A549 treated with CpdA at 1 μM for 4 hours (cell line): ENCODE measurements around the gene SLC45A1. TPM values are rescaled to one million over a fixed set of nuclear protein-coding genes. Genes with fewer than 3 reads are reported as not detected.

Experiments used
- total RNA-seq: library from RNA; stranded (reverse); fragments of 200-300 nt; extraction: Qiagen RNA extraction; gene quantifications from 5 replicates; pipeline ENCODE4 v1.2.3, GENCODE V29; 2022; ENCODE audit warnings: low read depth

The SLC45A1 gene
- 2.1 to 3.5 TPM (median 2.5 TPM) in 5 replicates for total RNA-seq

DNA sequence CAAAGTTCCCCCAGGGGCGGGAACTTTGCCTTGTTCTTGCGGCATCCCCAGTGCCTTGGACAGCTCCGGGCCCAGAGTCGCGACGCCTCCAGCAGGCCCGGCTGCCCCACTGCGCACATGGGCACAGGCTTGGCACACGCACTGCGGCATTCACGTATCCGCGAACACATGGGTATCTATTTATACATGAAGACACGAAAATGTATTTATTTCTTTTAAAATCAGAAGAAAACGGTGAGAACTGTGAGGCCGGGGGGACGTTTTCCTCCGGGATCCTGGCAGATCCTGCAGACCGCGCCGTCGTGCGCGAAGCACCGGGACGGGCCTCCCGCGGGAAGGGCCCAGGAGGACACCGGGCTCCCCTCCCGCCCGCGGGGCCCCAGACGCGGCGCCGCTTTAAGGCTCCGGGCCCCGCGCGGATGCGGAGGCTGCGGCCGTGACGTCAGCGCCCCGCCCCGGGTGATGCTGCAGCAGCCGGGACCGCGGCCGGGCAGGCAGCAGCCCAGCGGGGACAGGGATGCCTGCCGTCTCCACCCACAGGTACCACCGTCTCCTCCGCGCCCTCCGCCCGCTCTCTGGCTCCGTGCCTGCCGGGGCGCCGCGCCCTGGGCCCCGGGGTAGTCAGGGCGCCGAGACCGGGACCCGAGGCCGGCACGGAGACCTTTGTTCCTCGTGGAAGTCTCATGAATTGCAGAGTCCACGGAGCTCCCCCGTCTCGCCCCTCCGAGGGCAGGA lies at the start of gene SLC45A1:
Gene SLC45A1, plus strand, starts transcription at position 468 of the 735 bp plus-strand sequence. CDS start 6,216 bp downstream, outside the sequence.

